HS-27A (cell line): ENCODE data around the gene GASK1A.
"Not testable (repeated sequence)": the region's sequence is repeated elsewhere in the genome, so short reads cannot be mapped to it uniquely, and the experiment has no call there.

Source experiments
- DNase-seq: peaks from one replicate; pipeline ENCODE4 v3.0.0-alpha.2; 2012; ENCODE audit warnings: low read depth, missing footprints

Gene GASK1A

GRCh38 chr3:42979044-42979972 is at the start of gene GASK1A:
TSS of gene GASK1A (plus strand) at chr3:42979311. CDS start at chr3:42979643, 332 bp downstream.
- no peak for DNase-seq

GRCh38 chr3:42934111-42934510 is 45.0 kb upstream of the GASK1A start:
- DNase-seq = no peak

GRCh38 chr3:42934910-42935309 is 44.2 kb upstream of the GASK1A start:
- no peak for DNase-seq

- DNase-seq = no peak
Observed at GRCh38 chr3:42935472-42935871, 43.6 kb upstream of the GASK1A start.

GRCh38 chr3:42936157-42936981 is 42.7 kb upstream of the GASK1A start:
- no peak for DNase-seq

GRCh38 chr3:42937334-42937733 is 41.8 kb upstream of the GASK1A start:
- no peak for DNase-seq

- DNase-seq = no peak
Observed at GRCh38 chr3:42942693-42943092, 36.4 kb upstream of the GASK1A start.

- DNase-seq = no peak
Observed at GRCh38 chr3:42946050-42946449, 33.1 kb upstream of the GASK1A start.

- DNase-seq = no peak
Observed at GRCh38 chr3:42957573-42957972, 21.5 kb upstream of the GASK1A start.

- DNase-seq = no peak
Observed at GRCh38 chr3:42960282-42960681, 18.8 kb upstream of the GASK1A start.

- DNase-seq = no peak
Observed at GRCh38 chr3:42960786-42961185, 18.3 kb upstream of the GASK1A start.

GRCh38 chr3:42961633-42962032 is 17.5 kb upstream of the GASK1A start:
- DNase-seq = peak; percentile 26

GRCh38 chr3:42963269-42963668 is 15.8 kb upstream of the GASK1A start:
- DNase-seq = no peak

- DNase-seq = no peak
Observed at GRCh38 chr3:42964266-42964665, 14.8 kb upstream of the GASK1A start.

- DNase-seq = no peak
Observed at GRCh38 chr3:42970557-42970956, 8.6 kb upstream of the GASK1A start.

GRCh38 chr3:42970976-42971772 is 7.9 kb upstream of the GASK1A start:
- no peak for DNase-seq

- not testable (repeated sequence) for DNase-seq
Observed at GRCh38 chr3:42974906-42975305, 4.2 kb upstream of the GASK1A start.

GRCh38 chr3:42975456-42975855 is 3.7 kb upstream of the GASK1A start:
- no peak for DNase-seq

- no peak for DNase-seq
Observed at GRCh38 chr3:42975955-42976354, 3.2 kb upstream of the GASK1A start.

- no peak for DNase-seq
Observed at GRCh38 chr3:42980209-42980608, 1.1 kb downstream of the GASK1A start.

GRCh38 chr3:42980909-42981308 is 1.8 kb downstream of the GASK1A start:
- DNase-seq = no peak
